PC-9 (cell line): ENCODE data around the gene TMPRSS11E.

Source experiments
- CTCF ChIP-seq: fragments of 200-600 bp; sonication (generic); conservative IDR thresholded peaks from 2 replicates; pipeline ENCODE4 v1.6.1; 2017; ENCODE audit warnings: mixed run types, antibody characterized with exemption, mild to moderate bottlenecking, moderate library complexity
- EZH2 ChIP-seq: fragments of 200-600 bp; sonication (generic); IDR thresholded peaks from 2 replicates; pipeline ENCODE4 v1.8.0; 2017; ENCODE audit warnings: antibody characterized with exemption, low read depth

- TF ChIP-seq CTCF: no peak
- no peak for TF ChIP-seq EZH2
These were observed 13.0 kb upstream of the TMPRSS11E start for GRCh38 chr4:68434277-68434676.
